Neural cell (in vitro differentiated cells): Measurements from ENCODE around the gene AKT1. TPM values are rescaled to one million over a fixed set of nuclear protein-coding genes. Genes with fewer than 3 reads are reported as not detected.

Source experiments
- H2AFZ ChIP-seq: fragments of 200-600, 300-800 bp; sonication (generic), shearing (Covaris generic); 2 replicates; pipeline ENCODE4 v1.6.0; 2014; ENCODE audit warnings: low read depth, mild to moderate bottlenecking, antibody characterized with exemption, low read length, moderate library complexity
- H3F3A ChIP-seq: fragments of 200-600 bp; shearing (Covaris generic); 2 replicates; pipeline ENCODE4 v1.6.1; 2016; ENCODE audit warnings: mild to moderate bottlenecking, moderate library complexity, mixed read lengths, antibody characterized with exemption, low read length; ENCODE audit not compliant: insufficient read depth, poor library complexity, severe bottlenecking
- H3K27ac ChIP-seq: fragments of 200-600, 300-800 bp; sonication (generic), shearing (Covaris generic); 2 replicates; pipeline ENCODE4 v1.5.1; 2014; ENCODE audit warnings: mild to moderate bottlenecking, low read length, moderate library complexity
- H3K27me3 ChIP-seq: fragments of 300-800, 200-600 bp; sonication (generic), shearing (Covaris generic); 2 replicates; pipeline ENCODE4 v1.6.0; 2014; ENCODE audit warnings: mild to moderate bottlenecking, low read depth, low read length, moderate library complexity; ENCODE audit not compliant: insufficient read depth
- H3K36me3 ChIP-seq: fragments of 300-800, 200-600 bp; sonication (generic), shearing (Covaris generic); 2 replicates; pipeline ENCODE4 v1.5.1; 2014; ENCODE audit warnings: mild to moderate bottlenecking, antibody characterized with exemption, low read length, moderate library complexity; ENCODE audit not compliant: insufficient read depth
- H3K4me2 ChIP-seq: fragments of 300-800, 200-600 bp; sonication (generic), shearing (Covaris generic); 2 replicates; pipeline ENCODE4 v1.6.0; 2014; ENCODE audit warnings: mild to moderate bottlenecking, low read length
- H3K4me3 ChIP-seq: fragments of 300-800, 200-600 bp; sonication (generic), shearing (Covaris generic); 2 replicates; pipeline ENCODE4 v1.5.1; 2014; ENCODE audit warnings: mild to moderate bottlenecking, low read length, moderate library complexity
- H3K79me2 ChIP-seq: fragments of 200-600 bp; shearing (Covaris generic); replicated peaks from 2 replicates; pipeline ENCODE4 v1.6.0; 2014; ENCODE audit warnings: mild to moderate bottlenecking, low read length, moderate library complexity; ENCODE audit not compliant: insufficient read depth
- H3K9ac ChIP-seq: fragments of 300-800, 200-600 bp; sonication (generic), shearing (Covaris generic); 2 replicates; pipeline ENCODE4 v1.6.1; 2016; ENCODE audit warnings: mild to moderate bottlenecking, low read length, mixed read lengths
- H3K9me2 ChIP-seq: fragments of 200-600 bp; shearing (Covaris generic); 2 replicates; pipeline ENCODE4 v1.6.1; 2016; ENCODE audit warnings: mild to moderate bottlenecking, low read length, mixed read lengths; ENCODE audit not compliant: insufficient read depth
- H3K9me3 ChIP-seq: fragments of 200-600, 300-800 bp; sonication (generic), shearing (Covaris generic); 2 replicates; pipeline ENCODE4 v1.6.1; 2016; ENCODE audit warnings: mild to moderate bottlenecking, mixed run types, low read length, moderate library complexity, mixed read lengths
- H4K20me1 ChIP-seq: fragments of 200-600 bp; shearing (Covaris generic); 2 replicates; pipeline ENCODE4 v1.6.1; 2016; ENCODE audit warnings: mild to moderate bottlenecking, mixed run types; ENCODE audit not compliant: insufficient read depth
- CTCF ChIP-seq: fragments of 450-650 bp; IDR thresholded peaks from 2 replicates; pipeline ENCODE4 v1.5.1; 2014; ENCODE audit warnings: antibody characterized with exemption, mild to moderate bottlenecking, moderate library complexity; ENCODE audit not compliant: poor library complexity, severe bottlenecking
- EP300 ChIP-seq: fragments of 450-650 bp; conservative IDR thresholded peaks from 2 replicates; pipeline ENCODE4 v1.6.1; 2014; ENCODE audit warnings: antibody characterized with exemption, mild to moderate bottlenecking, moderate library complexity; ENCODE audit not compliant: poor library complexity, severe bottlenecking
- EZH2 ChIP-seq: fragments of 200-600, 300-800 bp; shearing (Covaris generic), sonication (generic); IDR thresholded peaks from 2 replicates; pipeline ENCODE4 v1.6.1; 2014; ENCODE audit warnings: antibody characterized with exemption, low read length, borderline replicate concordance, mild to moderate bottlenecking; ENCODE audit not compliant: insufficient read depth, poor library complexity, severe bottlenecking
- MXI1 ChIP-seq: fragments of 450-650 bp; conservative IDR thresholded peaks from 2 replicates; pipeline ENCODE4 v1.6.1; 2014; ENCODE audit warnings: antibody characterized with exemption, mild to moderate bottlenecking; ENCODE audit not compliant: poor library complexity, severe bottlenecking
- POLR2AphosphoS5 ChIP-seq: IDR thresholded peaks from 2 replicates; pipeline ENCODE4 v1.6.1; 2012
- RAD21 ChIP-seq: fragments of 450-650 bp; conservative IDR thresholded peaks from 2 replicates; pipeline ENCODE4 v1.6.1; 2014; ENCODE audit warnings: antibody characterized with exemption, mild to moderate bottlenecking, moderate library complexity
- REST ChIP-seq: IDR thresholded peaks from 2 replicates; pipeline ENCODE4 v1.6.1; 2012; ENCODE audit warnings: borderline replicate concordance
- SMC3 ChIP-seq: fragments of 450-650 bp; conservative IDR thresholded peaks from 2 replicates; pipeline ENCODE4 v1.6.1; 2014; ENCODE audit warnings: antibody characterized with exemption, mild to moderate bottlenecking, moderate library complexity; ENCODE audit not compliant: poor library complexity
- TAF1 ChIP-seq: IDR thresholded peaks from 2 replicates; pipeline ENCODE4 v1.6.1; 2012; ENCODE audit warnings: low read depth
- polyA plus RNA-seq: library from polyadenylated mRNA; depleted of rRNA; stranded (reverse); fragments of >200 nt; gene quantifications from 2 replicates; pipeline ENCODE4 v1.2.3, GENCODE V29; 2014

AKT1 gene
- polyA plus RNA-seq, 1 donor from 2014 or later = 159 TPM

- no peaks in the 10 kb centered on the region for H3K36me3 ChIP-seq
- peaks cover 7% of the 10 kb centered on the region for H3K79me2 ChIP-seq
- H3K4me3 ChIP-seq = no peak overlapping the region
- TF ChIP-seq SMC3 (no peak), MXI1 (no peak), CTCF (no peak), TAF1 (no peak), RAD21 (no peak), POLR2AphosphoS5 (no peak), EP300 (no peak), REST (no peak), EZH2 (no peak)
- H3K9me2 ChIP-seq = no peaks in the 10 kb centered on the region
- H3K27me3 ChIP-seq = no peaks in the 10 kb centered on the region
- no peaks in the 10 kb centered on the region for H3K9me3 ChIP-seq
- H3K9ac ChIP-seq = no peak overlapping the region
- H3K27ac ChIP-seq = no peak overlapping the region
- no peak overlapping the region for H3K4me2 ChIP-seq
- H3F3A ChIP-seq = no peaks in the 10 kb centered on the region
- H2AFZ ChIP-seq = no peak overlapping the region
- no peaks in the 10 kb centered on the region for H4K20me1 ChIP-seq
These were observed 7.3 kb downstream of the AKT1 start for GRCh38 chr14:104788161-104788818.

GRCh38 chr14:104787736-104788135, 7.8 kb downstream of the AKT1 start:
- H3K79me2 ChIP-seq = peaks cover 1% of the 10 kb centered on the region
- no peaks in the 10 kb centered on the region for H3K27me3 ChIP-seq
- no peaks in the 10 kb centered on the region for H3F3A ChIP-seq
- no peaks in the 10 kb centered on the region for H3K9me3 ChIP-seq
- H2AFZ ChIP-seq = no peak overlapping the region
- H3K9me2 ChIP-seq = no peaks in the 10 kb centered on the region
- no peaks in the 10 kb centered on the region for H3K36me3 ChIP-seq
- H4K20me1 ChIP-seq = no peaks in the 10 kb centered on the region
- no peak for TF ChIP-seq EP300
- no peak for TF ChIP-seq EZH2
- TF ChIP-seq TAF1 = no peak
- no peak for TF ChIP-seq SMC3
- no peak for TF ChIP-seq REST
- no peak for TF ChIP-seq RAD21
- no peak for TF ChIP-seq POLR2AphosphoS5
- no peak for TF ChIP-seq CTCF
- no peak for TF ChIP-seq MXI1
- no peak overlapping the region for H3K4me3 ChIP-seq
- no peak overlapping the region for H3K27ac ChIP-seq
- H3K9ac ChIP-seq = no peak overlapping the region
- no peak overlapping the region for H3K4me2 ChIP-seq
